NB4 (cell line): ENCODE results near the gene FSTL4.

Source experiments
- DNase-seq: peaks from one replicate; pipeline ENCODE4 v3.0.0; 2010; ENCODE audit warnings: low read depth
- H3K4me3 ChIP-seq: one replicate; pipeline ENCODE4 v1.5.1; 2011; ENCODE audit warnings: mild to moderate bottlenecking, low read depth, low read length, moderate library complexity
- CTCF ChIP-seq: IDR thresholded peaks from one replicate; pipeline ENCODE4 v1.5.1; 2012; ENCODE audit warnings: low read depth, low read length
- MYC ChIP-seq: IDR thresholded peaks from 2 replicates; pipeline ENCODE4 v1.6.1; 2011; ENCODE audit warnings: low read depth, low read length
- POLR2A ChIP-seq: IDR thresholded peaks from 2 replicates; pipeline ENCODE4 v1.6.1; 2011; ENCODE audit warnings: mild to moderate bottlenecking; ENCODE audit not compliant: insufficient read length; ENCODE audit errors: extremely low read depth
- TF ChIP-seq, protein P1 (sequence below): IDR thresholded peaks from 2 replicates; pipeline ENCODE4 v1.6.1; 2011; ENCODE audit warnings: low read depth, low read length

The FSTL4 gene

DNA sequence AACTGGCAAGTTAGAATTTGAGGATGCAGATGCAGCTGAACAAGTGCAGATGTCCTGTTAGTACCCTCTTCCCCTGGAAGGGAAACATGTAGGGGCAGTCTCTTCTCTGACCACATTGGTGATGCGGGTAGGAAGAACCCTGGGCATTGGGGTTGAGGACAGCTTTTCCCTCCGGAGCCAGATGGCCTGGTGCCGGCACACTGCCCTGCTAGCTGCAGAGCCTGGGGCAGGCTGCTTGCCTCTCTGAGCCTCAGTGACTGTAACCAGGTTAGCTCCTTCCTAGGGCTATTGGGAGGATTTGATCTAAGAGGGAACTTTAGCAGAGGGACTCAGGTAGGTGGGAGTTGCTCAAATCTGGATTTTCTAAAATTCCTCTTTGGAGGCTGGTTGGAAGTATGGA lies 412.1 kb downstream of the FSTL4 start:
- DNase-seq: no peak
- TF ChIP-seq POLR2A: no peak
- TF ChIP-seq, protein P1, sequence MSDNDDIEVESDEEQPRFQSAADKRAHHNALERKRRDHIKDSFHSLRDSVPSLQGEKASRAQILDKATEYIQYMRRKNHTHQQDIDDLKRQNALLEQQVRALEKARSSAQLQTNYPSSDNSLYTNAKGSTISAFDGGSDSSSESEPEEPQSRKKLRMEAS: no peak
- no peak for TF ChIP-seq MYC
- TF ChIP-seq CTCF: no peak
- H3K4me3 ChIP-seq: no peak overlapping the region

GRCh38 chr5:133199417-133200178 lies 412.7 kb downstream of the FSTL4 start:
- no peak overlapping the region for H3K4me3 ChIP-seq
- DNase-seq: no peak
- no peak for TF ChIP-seq CTCF
- TF ChIP-seq, protein P1: no peak
- no peak for TF ChIP-seq MYC
- no peak for TF ChIP-seq POLR2A

GRCh38 chr5:133198511-133198910 lies 413.8 kb downstream of the FSTL4 start:
- no peak for DNase-seq
- no peak overlapping the region for H3K4me3 ChIP-seq
- TF ChIP-seq MYC: no peak
- no peak for TF ChIP-seq CTCF
- TF ChIP-seq POLR2A: no peak
- TF ChIP-seq, protein P1: no peak

DNA sequence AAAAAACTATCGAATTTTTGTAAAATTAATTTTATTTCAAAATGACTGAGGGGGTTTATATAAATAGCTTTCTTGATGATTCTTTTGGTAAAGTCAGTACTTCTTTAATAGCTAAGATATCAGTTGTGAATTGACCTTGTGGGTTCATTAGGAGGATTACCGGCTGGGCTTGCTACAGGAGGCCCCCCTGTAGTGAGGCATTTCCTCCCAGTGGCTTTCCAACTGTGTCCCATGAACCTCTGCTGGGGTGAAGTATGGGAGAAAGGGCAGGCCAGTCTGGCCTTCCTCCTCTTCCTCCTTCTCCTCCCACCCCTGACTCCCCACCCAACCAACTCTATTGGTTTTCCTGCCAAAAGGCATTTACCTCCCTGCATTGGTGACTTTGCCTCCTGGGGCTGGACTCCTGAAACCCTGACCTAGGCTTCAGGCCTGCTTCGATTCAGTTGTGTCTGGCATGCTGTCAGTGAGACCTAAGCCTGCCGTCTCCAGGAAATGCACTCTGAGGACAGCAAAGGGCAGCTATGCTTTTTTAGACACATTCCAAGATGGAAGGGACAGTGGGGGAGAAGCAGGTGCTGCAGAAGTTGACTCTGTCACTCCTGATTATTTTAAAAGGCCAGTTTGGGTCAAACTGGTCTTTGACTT lies 415.8 kb downstream of the FSTL4 start:
- DNase-seq: no peak
- TF ChIP-seq MYC (no peak), POLR2A (no peak), CTCF (no peak)
- TF ChIP-seq, protein P1: no peak
- no peak overlapping the region for H3K4me3 ChIP-seq

DNA sequence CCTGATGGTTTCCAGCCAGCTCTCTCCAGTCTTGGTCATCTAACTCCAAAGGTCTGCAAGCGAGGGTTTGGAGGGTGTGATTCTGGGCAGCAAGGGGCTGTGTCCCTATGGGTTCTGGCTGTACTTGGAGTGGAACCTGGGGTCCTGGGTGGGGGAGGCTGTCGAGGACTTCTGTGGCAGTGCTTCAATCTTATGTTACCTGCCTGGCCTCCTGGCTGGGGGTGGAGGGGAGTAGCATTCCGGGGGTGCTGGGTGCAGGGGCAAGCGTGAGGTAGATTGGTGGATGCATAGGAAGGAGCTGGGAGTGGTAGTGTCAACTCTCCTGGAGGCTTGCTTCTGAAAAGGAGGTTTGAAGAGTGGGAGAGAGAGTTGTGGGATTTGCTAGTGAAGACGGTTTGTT lies 417.1 kb downstream of the FSTL4 start:
- TF ChIP-seq POLR2A (no peak), MYC (no peak), CTCF (no peak)
- TF ChIP-seq, protein P1: no peak
- H3K4me3 ChIP-seq: no peak overlapping the region
- no peak for DNase-seq
